ENCODE data around the gene FRMD1.

The FRMD1 gene

GRCh38 chr6:168053957-168054471 is 25.0 kb downstream of the FRMD1 start:
- no peak for DNase-seq

DNA sequence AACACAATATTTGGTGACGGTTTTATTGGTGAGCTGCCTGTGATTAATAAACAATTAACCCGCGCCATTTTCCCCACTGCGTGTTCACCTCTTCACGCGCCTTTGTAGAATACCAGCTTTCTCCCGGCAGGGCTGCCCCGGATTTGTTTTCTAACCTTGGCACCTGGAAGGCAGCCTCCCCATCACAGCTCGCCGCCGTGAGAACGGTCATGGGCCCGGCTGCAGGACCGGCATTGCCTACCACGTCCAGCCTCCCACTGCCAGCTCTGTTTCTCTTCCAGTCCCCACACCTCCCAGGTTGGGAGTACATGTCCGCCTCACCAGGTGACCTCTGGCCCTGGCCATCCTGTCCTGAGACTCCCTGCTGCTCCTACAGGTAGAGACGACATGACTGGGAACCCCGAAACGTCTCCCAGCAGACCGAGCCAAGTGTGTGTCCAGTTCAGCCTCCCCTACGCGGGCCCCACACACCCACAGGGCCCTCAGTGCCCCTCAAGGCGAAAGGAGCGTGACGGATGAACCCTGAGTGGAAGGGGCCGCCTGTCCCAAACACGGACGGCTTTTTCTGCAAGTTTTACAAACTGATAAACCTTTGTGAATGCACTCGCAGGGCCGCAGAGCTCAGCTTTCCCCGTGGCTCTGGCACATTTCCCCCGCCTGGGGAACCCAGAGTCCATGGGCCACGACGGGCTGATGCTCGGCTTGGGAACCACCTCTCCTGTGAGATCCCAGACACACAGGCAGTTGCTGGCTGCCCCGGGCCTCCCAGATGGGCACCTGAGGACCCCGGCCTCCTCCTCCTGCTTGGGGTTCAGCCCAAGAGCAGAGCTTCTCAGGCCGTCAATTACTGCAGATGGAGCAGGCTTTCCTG is 25.7 kb downstream of the FRMD1 start:
- DNase-seq: no peak

- peak; percentile 11 for DNase-seq
Measured at GRCh38 chr6:168052291-168052891, 26.6 kb downstream of the FRMD1 start.

GRCh38 chr6:168051648-168052047 is 27.4 kb downstream of the FRMD1 start:
- DNase-seq: no peak

DNA sequence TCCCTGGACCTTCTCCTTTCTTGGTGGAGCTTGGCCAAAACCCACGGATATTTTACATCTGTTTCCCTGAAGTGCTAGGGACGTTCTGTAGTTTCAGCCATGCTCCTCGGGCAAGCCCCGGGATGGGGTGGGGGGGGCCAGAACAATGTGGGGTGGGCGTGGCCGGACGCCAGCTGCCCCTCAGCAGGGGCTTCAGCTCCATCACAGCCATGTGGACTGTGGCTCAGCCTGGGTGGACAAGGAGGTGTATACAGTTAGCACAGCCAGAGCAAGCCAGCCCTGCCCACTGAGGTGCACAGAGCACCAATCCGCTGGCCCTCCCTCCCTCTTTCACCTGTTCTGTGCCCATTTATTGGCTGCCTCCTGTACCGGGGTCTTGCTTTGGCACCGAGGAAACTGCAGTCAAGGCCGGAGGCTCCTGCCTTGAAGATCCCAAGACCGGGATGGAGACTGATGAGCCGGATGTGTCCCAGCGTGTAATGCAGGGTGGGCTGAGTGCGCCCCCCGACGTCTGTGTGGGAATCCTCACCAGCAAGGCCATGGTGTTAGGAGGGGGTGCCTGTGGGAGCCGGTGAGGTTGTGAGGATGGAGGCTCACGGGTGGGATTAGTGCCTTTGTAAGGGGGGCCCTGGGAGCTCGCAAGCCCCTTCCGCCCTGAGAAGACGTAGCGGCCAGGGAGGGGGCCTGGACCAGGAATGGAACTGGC is 28.0 kb downstream of the FRMD1 start:
- DNase-seq: no peak

- no peak for DNase-seq
Measured at GRCh38 chr6:168050225-168050880, 28.7 kb downstream of the FRMD1 start.

GRCh38 chr6:168049706-168050224 is 29.2 kb downstream of the FRMD1 start:
- DNase-seq: no peak

DNA sequence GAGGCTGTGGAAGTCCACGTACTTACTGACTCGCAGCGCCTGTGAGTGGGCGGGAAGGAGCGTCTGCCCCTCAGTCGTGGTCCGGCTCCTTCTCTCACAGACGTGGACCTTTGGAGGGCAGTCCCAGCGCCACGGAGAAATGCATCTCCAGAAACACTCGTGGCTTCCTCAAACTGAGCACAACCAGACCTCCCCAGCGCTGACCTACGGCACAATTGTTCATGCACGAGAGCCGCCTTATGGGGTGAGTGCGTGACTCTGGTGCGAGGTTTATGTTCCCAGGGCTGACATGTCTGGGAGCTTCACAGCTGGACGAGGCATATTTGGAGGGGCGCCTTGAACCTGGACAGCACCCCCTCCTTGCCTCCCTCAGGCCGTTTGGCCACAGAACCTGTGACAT is 29.7 kb downstream of the FRMD1 start:
- DNase-seq: no peak

GRCh38 chr6:168048724-168049025 is 30.3 kb downstream of the FRMD1 start:
- DNase-seq: no peak

DNA sequence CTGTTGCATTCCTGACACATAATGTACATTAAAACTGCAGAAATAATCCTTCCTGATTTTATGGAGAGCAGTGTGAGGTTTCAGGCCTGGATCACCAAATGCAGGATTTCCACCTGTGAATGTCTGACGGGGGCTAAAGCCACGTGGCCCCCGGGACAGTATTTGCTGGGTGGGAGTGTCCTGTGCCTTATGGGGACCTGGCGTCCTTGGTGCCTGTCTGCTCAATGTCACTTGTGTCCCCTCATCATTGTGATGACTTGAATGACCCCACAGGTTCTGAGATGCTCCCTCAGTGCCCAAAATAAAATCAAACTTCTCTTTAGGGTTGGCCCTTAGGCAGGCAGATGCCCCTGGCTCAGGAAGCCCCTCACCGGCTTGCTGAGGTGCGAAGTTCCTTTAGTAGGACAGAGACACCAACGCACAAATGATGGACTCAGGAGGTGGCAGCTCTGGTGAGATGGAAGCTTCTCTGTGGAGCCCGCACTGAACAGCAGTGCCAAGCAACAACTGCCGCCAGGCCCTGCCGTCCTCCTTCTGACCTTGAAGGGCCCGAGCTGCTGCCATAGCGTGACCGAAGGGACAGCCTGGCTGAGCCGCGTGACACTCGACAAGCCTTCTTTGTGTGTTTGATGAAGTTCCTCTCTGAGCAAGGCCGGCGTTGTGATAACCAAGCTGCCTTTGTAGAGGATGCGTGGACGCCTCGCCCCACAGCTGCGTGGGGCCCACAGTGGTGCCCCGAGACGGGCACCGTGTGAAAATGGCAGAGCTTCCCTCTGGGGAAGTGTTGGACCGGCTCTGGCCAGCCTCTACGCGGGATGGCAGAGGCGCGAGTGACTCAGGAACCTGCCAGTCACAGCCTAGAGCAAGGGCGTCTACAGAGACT is 30.9 kb downstream of the FRMD1 start:
- DNase-seq: no peak

DNA sequence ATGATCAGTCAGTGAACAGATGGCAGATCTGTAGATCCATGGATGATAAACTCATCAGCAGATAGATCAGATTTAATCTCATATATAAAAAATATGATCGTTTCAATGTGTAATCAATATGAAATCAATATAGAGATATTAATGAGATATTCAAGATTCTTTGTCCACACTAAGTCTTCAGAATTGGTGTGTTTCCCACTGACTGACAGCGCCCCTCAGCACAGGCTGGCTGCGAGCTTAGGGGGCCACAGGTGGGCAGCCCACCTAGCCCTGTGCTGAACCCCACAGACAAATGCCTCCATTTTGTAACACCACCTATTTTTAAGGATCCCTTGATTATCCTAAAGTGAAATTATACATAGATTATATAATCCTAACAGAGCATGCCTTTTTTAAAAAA is 32.3 kb downstream of the FRMD1 start:
- no peak for DNase-seq

DNA sequence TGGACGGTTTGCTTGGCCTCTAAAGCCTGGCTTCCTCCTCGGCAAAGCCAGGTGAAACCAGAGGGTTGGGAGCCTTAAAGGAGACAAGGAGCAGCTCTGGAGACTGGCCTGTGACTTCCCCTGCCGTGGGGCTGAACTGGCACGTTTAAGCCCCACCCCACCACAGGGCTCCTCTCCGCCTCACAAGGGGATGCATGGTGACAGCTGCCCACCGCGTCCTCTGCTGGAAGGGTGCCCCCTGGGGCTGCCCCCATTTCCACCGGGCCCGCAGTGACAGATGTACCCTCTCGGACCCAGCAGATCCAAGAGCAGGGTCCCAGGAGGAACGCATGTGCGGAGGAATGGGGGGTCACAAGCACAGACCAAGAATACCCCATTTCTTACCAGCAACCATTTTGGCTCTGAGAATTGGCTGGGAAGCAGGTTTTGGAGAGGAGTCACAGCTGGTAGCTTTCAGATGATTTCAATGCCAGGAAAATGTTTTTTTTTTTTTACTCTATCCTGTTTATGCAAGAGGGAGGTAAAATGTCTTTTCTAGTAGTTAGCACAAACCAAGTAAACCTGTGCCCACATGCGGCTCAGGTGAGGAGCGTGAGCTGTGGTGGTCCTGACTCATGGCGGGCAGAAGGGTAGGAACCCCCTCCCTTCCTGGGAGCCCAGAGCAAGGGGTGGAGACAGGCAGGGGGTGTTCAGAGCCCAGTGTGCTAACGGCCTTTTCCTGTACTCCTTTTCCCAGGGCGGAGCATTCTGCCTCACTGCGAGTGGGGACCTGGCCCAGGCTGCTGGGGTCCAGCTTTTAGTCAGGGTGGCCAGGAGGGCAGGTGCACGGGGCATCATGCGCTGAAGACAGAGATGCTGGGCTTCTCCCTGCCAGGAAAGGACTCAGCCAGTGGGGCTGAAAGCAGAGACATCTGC is 33.0 kb downstream of the FRMD1 start:
- no peak for DNase-seq

DNA sequence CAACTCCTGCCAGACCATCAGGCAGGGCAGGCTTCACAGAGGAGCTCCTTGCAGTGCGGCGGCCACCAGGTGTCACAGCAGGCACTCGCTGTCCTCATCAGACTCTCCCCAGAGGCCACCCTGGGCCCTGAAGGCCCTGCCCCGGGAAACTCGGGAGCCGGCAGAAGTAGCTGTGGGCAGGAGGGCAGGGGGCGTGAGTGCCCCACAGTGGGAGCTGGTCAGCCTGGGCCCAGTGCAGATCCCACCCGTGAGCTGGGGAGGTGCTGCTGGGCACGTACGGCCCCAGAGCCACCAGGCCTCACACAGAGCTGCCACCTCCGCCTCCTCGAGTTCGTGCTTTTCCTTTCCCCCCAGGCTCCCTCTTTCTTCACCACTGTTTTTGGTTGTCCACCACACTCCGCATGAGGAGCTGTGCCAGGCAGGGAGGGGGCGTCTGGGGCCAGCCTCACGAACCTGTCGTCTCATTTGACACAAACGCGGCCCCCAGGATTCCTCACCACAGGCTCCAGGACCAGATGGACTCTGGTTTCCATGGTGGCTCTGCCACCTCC is 33.8 kb downstream of the FRMD1 start:
- DNase-seq: no peak

GRCh38 chr6:168044521-168045130 is 34.4 kb downstream of the FRMD1 start:
- no peak for DNase-seq

DNA sequence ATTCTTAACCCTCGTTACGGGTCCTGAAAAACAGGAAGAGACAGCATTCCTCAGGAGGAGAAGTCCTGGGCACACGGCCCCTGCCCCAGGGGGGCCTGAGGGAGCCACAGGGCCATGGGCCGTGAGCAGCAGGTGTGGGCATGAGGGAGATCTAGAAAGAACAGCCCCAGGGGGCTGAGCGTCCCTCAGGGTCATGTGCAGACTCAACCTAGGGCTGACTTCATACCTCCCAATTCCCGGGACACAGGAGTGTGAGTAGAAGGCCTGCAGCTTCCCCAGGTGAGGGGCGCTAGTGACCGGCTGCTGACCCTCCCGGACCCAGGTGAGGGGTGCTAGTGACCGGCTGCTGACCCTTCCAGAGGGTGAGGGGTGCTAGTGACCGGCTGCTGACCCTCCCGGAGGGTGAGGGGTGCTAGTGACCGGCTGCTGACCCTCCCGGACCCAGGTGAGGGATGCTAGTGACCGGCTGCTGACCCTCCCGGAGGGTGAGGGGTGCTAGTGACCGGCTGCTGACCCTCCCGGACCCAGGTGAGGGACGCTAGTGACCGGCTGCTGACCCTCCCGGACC is 35.1 kb downstream of the FRMD1 start:
- no peak for DNase-seq

GRCh38 chr6:168043193-168043847 is 35.7 kb downstream of the FRMD1 start:
- DNase-seq: no peak

DNA sequence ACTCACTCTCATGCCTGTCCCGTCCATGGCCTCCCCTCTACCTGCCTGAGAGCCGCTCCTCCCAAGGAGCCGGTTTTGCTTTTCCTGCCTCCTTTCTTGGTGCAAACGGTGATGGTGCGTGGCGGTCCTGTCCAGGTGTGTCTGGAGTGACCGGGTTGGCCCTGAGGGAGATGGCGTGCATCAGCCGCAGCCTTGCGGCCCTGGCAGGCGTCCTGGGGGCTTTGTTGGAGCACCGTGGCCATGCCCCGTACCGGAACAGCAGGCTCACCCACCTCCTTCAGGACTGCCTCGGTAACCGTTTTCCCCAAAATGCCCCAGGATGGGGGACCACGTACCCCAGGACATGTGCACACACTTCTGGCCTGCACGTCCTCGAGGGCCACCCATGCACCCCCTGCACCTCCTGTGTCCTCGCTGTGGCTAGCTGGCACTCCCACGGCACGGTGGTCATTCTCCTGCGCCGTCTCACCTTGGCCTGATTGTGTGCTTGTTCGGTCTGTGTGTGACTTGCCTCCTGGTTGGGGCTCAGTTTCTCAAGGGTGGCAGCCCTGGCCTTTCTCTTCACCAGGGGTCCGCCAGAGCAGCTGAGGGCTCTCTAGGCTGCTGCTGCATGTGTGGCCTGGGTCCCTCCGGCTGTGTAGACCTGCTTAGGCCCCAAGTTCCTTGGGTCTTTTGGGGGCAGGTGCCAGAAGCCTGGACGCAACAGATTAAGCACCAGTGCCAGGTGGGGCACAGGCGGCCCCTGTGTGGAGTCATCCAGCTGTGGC is 36.4 kb downstream of the FRMD1 start:
- DNase-seq: no peak

- no peak for DNase-seq
Measured at GRCh38 chr6:168041928-168042327, 37.1 kb downstream of the FRMD1 start.

All from COR-L47 (cell line).